ENCODE data around the gene NT5C3B. TPM values are rescaled to one million over a fixed set of nuclear protein-coding genes. Genes with fewer than 3 reads are reported as not detected.

NT5C3B gene
- total and polyA plus RNA-seq, 4 donors = 15.3 to 32.0 (median 26.9) TPM

- Histone ChIP-seq H3K9me3 (ENCODE audit: control insufficient read depth in 4 of 4, low read length in 3 of 4) (no peaks in the 10 kb centered on the region), H3K4me1 (ENCODE audit: control insufficient read depth in 4 of 4, insufficient read depth in 4 of 4, low read length in 3 of 4) (peaks cover 5 to 20% (median 10%) of the 10 kb centered on the region in 4 donors)
- 41% methylated on average over 58 of the region's 58 CpGs for WGBS
Measured at GRCh38 chr17:41810659-41811548, 25.1 kb downstream of the NT5C3B start.

More at GRCh38 chr17:41810659-41811548, 25.1 kb downstream of the NT5C3B start:
- Histone ChIP-seq H3K27me3 (ENCODE audit: control insufficient read depth in 4 of 4, insufficient read depth in 4 of 4, low read length in 3 of 4) (no peaks in the 10 kb centered on the region), H3K27ac (ENCODE audit: low read depth in 1 of 2, low read length in 2 of 2) (peak overlapping the region in 1 of 2 donors; percentile 15), H3K4me3 (ENCODE audit: low read depth in 1 of 3, low read length in 3 of 3) (peak overlapping the region; percentile 34 to 78 (median 54)), H3K9ac (ENCODE audit: low read depth in 1 of 2, low read length in 2 of 2) (no peak overlapping the region), H3K36me3 (ENCODE audit: control insufficient read depth in 4 of 4, insufficient read depth in 3 of 4, low read depth in 1 of 4, low read length in 3 of 4) (no peaks in the 10 kb centered on the region)
- no peak for DNase-seq (ENCODE audit: low spot score)
- no peak for TF ChIP-seq EGR1 (IDR thresholded peaks at IDR 0.05; ENCODE audit: low read depth in 2 of 2)
- TF ChIP-seq HNF4A (conservative IDR thresholded peaks at IDR 0.05) = no peak
- TF ChIP-seq YY1 (IDR thresholded peaks at IDR 0.05) = no peak
- TF ChIP-seq NR2F2 (IDR thresholded peaks at IDR 0.05) = no peak
- TF ChIP-seq HNF4G (IDR thresholded peaks at IDR 0.05) = no peak
- no peak for TF ChIP-seq GABPA (IDR thresholded peaks at IDR 0.05 in 1 of 2, conservative IDR thresholded peaks at IDR 0.05 in 1 of 2)
- TF ChIP-seq MAX (IDR thresholded peaks at IDR 0.05) = no peak
- TF ChIP-seq REST (IDR thresholded peaks at IDR 0.05) = no peak
- no peak for TF ChIP-seq TAF1 (conservative IDR thresholded peaks at IDR 0.05)
- TF ChIP-seq SP1 (IDR thresholded peaks at IDR 0.05) = no peak
- no peak for TF ChIP-seq RAD21 (IDR thresholded peaks at IDR 0.05)
- TF ChIP-seq JUND (IDR thresholded peaks at IDR 0.05) = no peak
- no peak for TF ChIP-seq CTCF (IDR thresholded peaks at IDR 0.05; ENCODE audit: low read depth, low read length, missing input control)
- no peak for TF ChIP-seq FOXA1 (IDR thresholded peaks at IDR 0.05)
- TF ChIP-seq RXRA (IDR thresholded peaks at IDR 0.05) = no peak
- TF ChIP-seq ZBTB33 (IDR thresholded peaks at IDR 0.05) = no peak
- no peak for TF ChIP-seq ATF3 (IDR thresholded peaks at IDR 0.05)
- no peak for TF ChIP-seq FOXA2 (IDR thresholded peaks at IDR 0.05)

All from liver (tissue), 9 donors.